ENCODE measurements around the gene SLC39A3. TPM values are rescaled to one million over a fixed set of nuclear protein-coding genes. Genes with fewer than 3 reads are reported as not detected.

The SLC39A3 gene
- total RNA-seq, 1 experiment from 2014 or later: 39.1 TPM

DNA sequence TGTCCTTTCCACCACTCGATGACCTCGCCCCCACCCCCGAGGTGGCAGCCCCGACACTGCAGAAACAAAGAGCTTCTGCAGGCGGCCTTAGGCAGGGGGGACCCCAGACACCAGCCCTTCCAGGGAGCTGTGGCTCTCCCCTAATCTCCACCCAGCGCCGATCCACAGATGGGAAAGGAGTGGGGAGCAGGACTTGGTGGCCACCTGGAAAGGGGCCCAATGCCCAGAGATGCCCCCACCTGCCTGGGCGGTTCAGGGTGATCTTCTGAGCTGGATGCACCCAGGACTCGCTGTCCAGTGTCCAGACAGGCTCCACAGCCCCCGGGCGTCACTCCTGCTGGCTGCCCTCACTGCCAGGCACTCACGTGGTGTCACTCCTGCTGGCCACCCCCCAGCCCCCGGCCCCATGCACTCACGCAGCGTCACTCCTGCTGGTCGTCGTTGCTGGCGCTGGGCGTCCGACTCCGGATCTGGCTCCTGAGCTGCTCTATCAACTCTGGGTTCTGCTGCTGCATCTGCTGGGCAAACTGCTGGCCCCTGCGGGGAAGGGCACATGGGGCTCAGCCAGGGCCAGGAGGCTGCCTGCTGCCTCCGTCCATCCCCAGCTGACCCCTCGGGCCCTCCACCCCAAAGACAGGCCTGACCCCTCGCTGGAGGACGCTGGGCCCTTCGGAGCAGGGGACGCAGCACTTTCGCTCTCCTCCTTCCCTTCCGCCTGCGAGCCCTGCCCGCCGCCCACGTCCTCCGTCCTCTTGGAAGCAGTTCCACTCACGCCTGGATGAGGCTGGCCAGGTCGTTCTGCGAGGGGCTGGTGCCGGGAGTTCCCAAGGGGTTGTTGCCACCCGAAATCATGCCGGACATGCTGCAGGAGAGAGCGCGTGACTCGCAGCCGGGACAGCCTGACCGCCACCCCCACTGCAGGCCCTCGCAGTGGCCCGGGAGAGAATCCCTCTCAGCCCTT lies 17.4 kb upstream of the SLC39A3 start:
- Histone ChIP-seq H3K9ac (ENCODE audit: low read length) (no peak overlapping the region), H3K79me2 (ENCODE audit: insufficient read depth, low read length) (no peaks in the 10 kb centered on the region), H2AFZ (ENCODE audit: low read depth, low read length, poor library complexity, severe bottlenecking) (no peak overlapping the region), H3K4me3 (replicated peaks in 1 of 2; ENCODE audit: low read depth in 1 of 2, low read length in 2 of 2) (no peak overlapping the region), H3K27ac (ENCODE audit: low read depth, low read length) (no peak overlapping the region), H3K4me1 (ENCODE audit: control insufficient read depth in 1 of 2, insufficient read depth in 2 of 2, low read length in 2 of 2) (no peaks in the 10 kb centered on the region), H3K4me2 (ENCODE audit: low read length) (no peak overlapping the region), H3K9me2 (ENCODE audit: insufficient read depth) (no peaks in the 10 kb centered on the region), H4K20me1 (ENCODE audit: insufficient read depth) (no peaks in the 10 kb centered on the region), H3K36me3 (ENCODE audit: control insufficient read depth in 1 of 2, insufficient read depth in 2 of 2, low read length in 2 of 2) (peaks cover 10 to 34% of the 10 kb centered on the region in 2 experiments; a peak in 3 of 4 replicates), H3K27me3 (ENCODE audit: insufficient read depth, low read length) (no peaks in the 10 kb centered on the region), H3K9me3 (ENCODE audit: control insufficient read depth in 1 of 2, insufficient read depth in 1 of 2, low read depth in 1 of 2, low read length in 2 of 2) (no peaks in the 10 kb centered on the region)
- ChIA-PET POLR2A (no interaction called here), RAD21 (ENCODE audit: low non-redundant PET in 1 of 2, low total read pairs in 2 of 2, uncharacterized antibody in 2 of 2, unreplicated experiment in 2 of 2) (no interaction called here), CTCF (no interaction called here)
- intact Hi-C loops (cut with micrococcal nuclease): no loop called here
- BruUV-seq (replicated peaks): no TSS peak
- TF ChIP-seq POLR2AphosphoS5 (IDR thresholded peaks at IDR 0.05; ENCODE audit: low read depth, low read length): no peak
- no peak for TF ChIP-seq CTCF (IDR thresholded peaks at IDR 0.05 in 2 of 3, conservative IDR thresholded peaks at IDR 0.05 in 1 of 3; ENCODE audit: borderline replicate concordance in 1 of 3, insufficient read depth in 1 of 3, low read depth in 2 of 3, low read length in 2 of 3)
- TF ChIP-seq, protein P1, sequence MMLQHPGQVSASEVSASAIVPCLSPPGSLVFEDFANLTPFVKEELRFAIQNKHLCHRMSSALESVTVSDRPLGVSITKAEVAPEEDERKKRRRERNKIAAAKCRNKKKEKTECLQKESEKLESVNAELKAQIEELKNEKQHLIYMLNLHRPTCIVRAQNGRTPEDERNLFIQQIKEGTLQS (IDR thresholded peaks at IDR 0.05): no peak
- no peak for TF ChIP-seq FOSL1 (IDR thresholded peaks at IDR 0.05; ENCODE audit: low read depth)
- no peak for TF ChIP-seq SRF (IDR thresholded peaks at IDR 0.05; ENCODE audit: low read depth)
- ATAC-seq: no peak
- DNase-seq (ENCODE audit: low read depth, low spot score): no peak

DNA sequence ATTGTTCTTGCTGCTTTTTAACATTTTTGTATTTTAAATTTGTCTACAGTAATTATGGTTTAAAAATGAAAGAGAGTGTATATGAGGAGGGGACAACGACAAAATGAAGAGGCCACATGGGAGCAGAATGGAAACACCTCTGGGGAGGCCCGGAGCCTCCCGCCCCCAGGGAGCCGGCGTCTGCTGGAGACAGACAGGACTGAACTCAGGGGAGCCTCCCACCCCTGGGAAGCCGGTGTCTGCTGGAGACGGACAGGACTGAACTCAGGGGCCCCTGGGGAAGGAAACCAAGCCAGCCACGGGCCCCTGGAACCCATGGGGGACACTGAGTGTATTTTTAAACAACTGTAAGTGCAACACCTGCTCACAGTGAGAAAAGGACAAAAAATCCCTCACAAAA lies 16.7 kb upstream of the SLC39A3 start:
- no TSS peak for BruUV-seq (replicated peaks)
- POLR2A ChIA-PET: no interaction called here
- no peak for DNase-seq (ENCODE audit: low read depth, low spot score)
- no peak for ATAC-seq
- H3K27me3 ChIP-seq (ENCODE audit: insufficient read depth, low read length): no peaks in the 10 kb centered on the region
- H3K79me2 ChIP-seq (ENCODE audit: insufficient read depth, low read length): no peaks in the 10 kb centered on the region
- peaks cover 10 to 34% of the 10 kb centered on the region in 2 experiments; a peak in 3 of 4 replicates for H3K36me3 ChIP-seq (ENCODE audit: control insufficient read depth in 1 of 2, insufficient read depth in 2 of 2, low read length in 2 of 2)
- RAD21 ChIA-PET (ENCODE audit: low non-redundant PET in 1 of 2, low total read pairs in 2 of 2, uncharacterized antibody in 2 of 2, unreplicated experiment in 2 of 2): no interaction called here
- H3K4me2 ChIP-seq (ENCODE audit: low read length): no peak overlapping the region
- intact Hi-C loops (cut with micrococcal nuclease): no loop called here
- CTCF ChIA-PET: no interaction called here
- H2AFZ ChIP-seq (ENCODE audit: low read depth, low read length, poor library complexity, severe bottlenecking): no peak overlapping the region
- H3K9me3 ChIP-seq (ENCODE audit: control insufficient read depth in 1 of 2, insufficient read depth in 1 of 2, low read depth in 1 of 2, low read length in 2 of 2): no peaks in the 10 kb centered on the region
- no peak overlapping the region for H3K27ac ChIP-seq (ENCODE audit: low read depth, low read length)
- no peaks in the 10 kb centered on the region for H4K20me1 ChIP-seq (ENCODE audit: insufficient read depth)
- H3K4me3 ChIP-seq (replicated peaks in 1 of 2; ENCODE audit: low read depth in 1 of 2, low read length in 2 of 2): no peak overlapping the region
- no peak overlapping the region for H3K9ac ChIP-seq (ENCODE audit: low read length)
- no peaks in the 10 kb centered on the region for H3K4me1 ChIP-seq (ENCODE audit: control insufficient read depth in 1 of 2, insufficient read depth in 2 of 2, low read length in 2 of 2)
- TF ChIP-seq SRF (IDR thresholded peaks at IDR 0.05; ENCODE audit: low read depth): no peak
- TF ChIP-seq EZH2 (IDR thresholded peaks at IDR 0.05): no peak
- TF ChIP-seq, protein P2, sequence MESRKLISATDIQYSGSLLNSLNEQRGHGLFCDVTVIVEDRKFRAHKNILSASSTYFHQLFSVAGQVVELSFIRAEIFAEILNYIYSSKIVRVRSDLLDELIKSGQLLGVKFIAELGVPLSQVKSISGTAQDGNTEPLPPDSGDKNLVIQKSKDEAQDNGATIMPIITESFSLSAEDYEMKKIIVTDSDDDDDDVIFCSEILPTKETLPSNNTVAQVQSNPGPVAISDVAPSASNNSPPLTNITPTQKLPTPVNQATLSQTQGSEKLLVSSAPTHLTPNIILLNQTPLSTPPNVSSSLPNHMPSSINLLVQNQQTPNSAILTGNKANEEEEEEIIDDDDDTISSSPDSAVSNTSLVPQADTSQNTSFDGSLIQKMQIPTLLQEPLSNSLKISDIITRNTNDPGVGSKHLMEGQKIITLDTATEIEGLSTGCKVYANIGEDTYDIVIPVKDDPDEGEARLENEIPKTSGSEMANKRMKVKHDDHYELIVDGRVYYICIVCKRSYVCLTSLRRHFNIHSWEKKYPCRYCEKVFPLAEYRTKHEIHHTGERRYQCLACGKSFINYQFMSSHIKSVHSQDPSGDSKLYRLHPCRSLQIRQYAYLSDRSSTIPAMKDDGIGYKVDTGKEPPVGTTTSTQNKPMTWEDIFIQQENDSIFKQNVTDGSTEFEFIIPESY (IDR thresholded peaks at IDR 0.05; ENCODE audit: extremely low read depth, insufficient replicate concordance, low read length): no peak
- TF ChIP-seq ZFX (IDR thresholded peaks at IDR 0.05): no peak
- TF ChIP-seq EGR1 (IDR thresholded peaks at IDR 0.05; ENCODE audit: low read depth): no peak
- TF ChIP-seq FOSL1 (IDR thresholded peaks at IDR 0.05; ENCODE audit: low read depth): no peak
- no peak for TF ChIP-seq SP1 (IDR thresholded peaks at IDR 0.05; ENCODE audit: low read depth)
- TF ChIP-seq YY1 (IDR thresholded peaks at IDR 0.05; ENCODE audit: extremely low read depth, insufficient replicate concordance, low read depth, low read length): no peak
- H3K9me2 ChIP-seq (ENCODE audit: insufficient read depth): no peaks in the 10 kb centered on the region

All from HCT116 (cell line).